Uterus (tissue), 2 donors: ENCODE results near the gene TTC8.

Source experiments
- CTCF ChIP-seq, 4 experiments: fragments of 200-600 bp in 2 of 4; fragments of 450-650 bp in 2 of 4; sonication (generic) in 2 of 4; IDR thresholded peaks; one replicate each; pipeline ENCODE4 v1.5.1; 2016 to 2019; ENCODE audit warnings: antibody characterized with exemption in 4 of 4, mild to moderate bottlenecking in 2 of 4, moderate library complexity in 1 of 4
- POLR2A ChIP-seq, 2 donors: fragments of 450-650 bp; IDR thresholded peaks; one replicate each; pipeline ENCODE4 v1.6.1; 2016; ENCODE audit warnings: antibody characterized with exemption in 2 of 2, mild to moderate bottlenecking in 1 of 2, moderate library complexity in 1 of 2

- TF ChIP-seq CTCF (IDR thresholded peaks at IDR 0.05) (no peak), POLR2A (IDR thresholded peaks at IDR 0.05) (no peak)
Measured at GRCh38 chr14:88902850-88903249, 78.4 kb downstream of the TTC8 start.
